PC-3 (cell line): ENCODE results near the gene ARL13B. TPM values are rescaled to one million over a fixed set of nuclear protein-coding genes. Genes with fewer than 3 reads are reported as not detected.

ENCODE experiments used
- ATAC-seq: fragments of 200-7000 bp; cut with Tn5 transposase; 2 replicates; pipeline ENCODE4 v1.9.1; 2020; ENCODE audit warnings: mild to moderate bottlenecking, moderate library complexity
- BruUV-seq: library from RNA; stranded (reverse); fragments of 400-500 nt; replicated peaks from 2 replicates; lab custom pipeline; 2021; lab: Mats Ljungman, UMichigan
- CTCF ChIA-PET: fragments of 300-600 bp; sonication (Branson Sonifier 250); formaldehyde crosslinking; loops from one replicate; lab custom pipeline; 2022; ENCODE audit warnings: antibody characterized with exemption; lab: Charles Lee
- POLR2A ChIA-PET: fragments of 300-600 bp; sonication (Branson Sonifier 250); formaldehyde crosslinking; loops from one replicate; lab custom pipeline; 2022; ENCODE audit warnings: antibody characterized with exemption; ENCODE audit not compliant: unreplicated experiment; lab: Charles Lee
- DNase-seq: peaks from one replicate; pipeline ENCODE4 v3.0.0-alpha.2; 2015
- H2AFZ ChIP-seq: fragments of 300-600 bp; sonication (generic); 2 replicates; pipeline ENCODE4 v1.6.0; 2016; ENCODE audit warnings: antibody characterized with exemption, low read length
- H3F3A ChIP-seq: fragments of 300-600 bp; sonication (generic); one replicate; pipeline ENCODE4 v1.6.0; 2017; ENCODE audit warnings: antibody characterized with exemption, low read length, control low read depth, mild to moderate bottlenecking; ENCODE audit not compliant: unreplicated experiment
- H3K27ac ChIP-seq: fragments of 300-600 bp; sonication (generic); 2 replicates; pipeline ENCODE4 v1.5.1; 2016; ENCODE audit warnings: mild to moderate bottlenecking, low read length
- H3K27me3 ChIP-seq: fragments of 300-600 bp; sonication (generic); 2 replicates; pipeline ENCODE4 v1.6.1; 2016; ENCODE audit warnings: low read length, mixed read lengths
- H3K36me3 ChIP-seq: fragments of 300-600 bp; sonication (generic); 2 replicates; pipeline ENCODE4 v1.6.1; 2016; ENCODE audit warnings: low read depth, mixed run types, low read length, mixed read lengths
- H3K4me1 ChIP-seq: fragments of 300-600 bp; sonication (generic); 2 replicates; pipeline ENCODE4 v1.5.1; 2016; ENCODE audit warnings: low read length; ENCODE audit not compliant: insufficient read depth
- H3K4me2 ChIP-seq: fragments of 300-600 bp; sonication (generic); 2 replicates; pipeline ENCODE4 v1.6.0; 2016; ENCODE audit warnings: low read length
- H3K4me3 ChIP-seq: fragments of 300-600 bp; sonication (generic); 2 replicates; pipeline ENCODE4 v1.5.1; 2016; ENCODE audit warnings: mild to moderate bottlenecking, low read length, mixed read lengths
- H3K79me2 ChIP-seq: fragments of 300-600 bp; sonication (generic); 2 replicates; pipeline ENCODE4 v1.6.1; 2017; ENCODE audit warnings: low read length, mixed read lengths
- H3K9ac ChIP-seq: fragments of 300-600 bp; sonication (generic); 2 replicates; pipeline ENCODE4 v1.6.0; 2016; ENCODE audit warnings: mild to moderate bottlenecking, low read length
- H3K9me2 ChIP-seq: fragments of 300-600 bp; sonication (generic); replicated peaks from 2 replicates; pipeline ENCODE4 v1.6.1; 2016; ENCODE audit warnings: mixed run types, low read length, mixed read lengths
- H3K9me3 ChIP-seq: fragments of 300-600 bp; sonication (generic); 2 replicates; pipeline ENCODE4 v1.6.1; 2016; ENCODE audit warnings: low read length, mixed read lengths
- H4K20me1 ChIP-seq: fragments of 300-600 bp; sonication (generic); 2 replicates; pipeline ENCODE4 v1.6.1; 2016; ENCODE audit warnings: low read length, mixed read lengths
- CTCF ChIP-seq: fragments of 300-600 bp; sonication (generic); conservative IDR thresholded peaks from 2 replicates; pipeline ENCODE4 v1.5.1; 2017; ENCODE audit warnings: antibody characterized with exemption, low read depth, mild to moderate bottlenecking, low read length
- EZH2 ChIP-seq: fragments of 300-600 bp; sonication (generic); IDR thresholded peaks from one replicate; pipeline ENCODE4 v1.6.1; 2017; ENCODE audit warnings: antibody characterized with exemption, mild to moderate bottlenecking, low read length; ENCODE audit not compliant: unreplicated experiment
- EZH2phosphoT487 ChIP-seq: fragments of 300-600 bp; sonication (generic); IDR thresholded peaks from 2 replicates; pipeline ENCODE4 v1.6.1; 2018; ENCODE audit warnings: mild to moderate bottlenecking, antibody characterized with exemption, low read length, borderline replicate concordance
- intact Hi-C: fragments of 100-400 bp; cut with micrococcal nuclease; formaldehyde crosslinking; loops from 2 replicates; pipeline ENCODE4 v1.9.0; 2023
- total RNA-seq: library from RNA; depleted of rRNA; stranded (reverse); fragments of >200 nt; gene quantifications from 2 replicates; pipeline ENCODE4 v1.2.3, GENCODE V29; 2014

The ARL13B gene
- total RNA-seq, 1 experiment from 2014 or later = 10.7 TPM

DNA sequence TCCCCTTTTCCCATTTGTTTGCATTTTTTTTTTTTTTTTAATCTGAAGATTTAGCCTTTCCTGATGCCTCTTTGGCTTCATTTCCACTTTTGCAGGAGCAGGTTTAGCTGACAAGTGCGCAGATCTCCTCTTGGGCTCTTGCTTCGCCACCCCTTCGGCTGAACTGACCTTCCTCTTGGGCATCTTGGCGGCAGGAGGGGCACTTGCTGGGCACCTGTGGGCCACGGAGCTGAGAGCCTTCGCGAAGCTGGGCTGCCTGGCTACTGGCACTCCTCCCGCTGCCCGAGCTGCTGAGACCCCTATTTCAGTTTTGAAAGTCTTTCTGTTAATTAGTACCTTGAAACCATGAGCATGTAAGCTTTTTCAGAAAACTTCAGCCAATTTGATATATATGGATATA, 8.8 kb downstream of the ARL13B start:
- H3K27ac ChIP-seq = no peak overlapping the region
- no peaks in the 10 kb centered on the region for H3K27me3 ChIP-seq
- intact Hi-C loops = no loop called here
- CTCF ChIA-PET = no interaction called here
- no peak overlapping the region for H2AFZ ChIP-seq
- POLR2A ChIA-PET = interaction anchor here (0.6 kb wide), 1 partner anchor 628 kb away, joined by 3 read pairs; no protein-coding TSS in a partner anchor
- peaks cover 9% of the 10 kb centered on the region; the same call in 1 of the 2 replicates for H3K79me2 ChIP-seq
- H3K4me1 ChIP-seq = peaks cover 10% of the 10 kb centered on the region; the same call in 1 of the 2 replicates
- TF ChIP-seq CTCF (no peak), EZH2 (no peak), EZH2phosphoT487 (no peak)
- H3K9ac ChIP-seq = no peak overlapping the region
- H3K4me3 ChIP-seq = no peak overlapping the region
- no TSS peak for BruUV-seq
- ATAC-seq (no peak), DNase-seq (no peak)
- H3K36me3 ChIP-seq = no peaks in the 10 kb centered on the region
- H3K4me2 ChIP-seq = no peak overlapping the region
- H3K9me3 ChIP-seq = no peaks in the 10 kb centered on the region
- H3K9me2 ChIP-seq = no peaks in the 10 kb centered on the region
- no peaks in the 10 kb centered on the region for H3F3A ChIP-seq
- H4K20me1 ChIP-seq = no peaks in the 10 kb centered on the region

GRCh38 chr3:93989241-93989640, 9.3 kb downstream of the ARL13B start:
- no peak for TF ChIP-seq CTCF
- no peak for TF ChIP-seq EZH2phosphoT487
- no peak for TF ChIP-seq EZH2
- DNase-seq (no peak), ATAC-seq (no peak)
- intact Hi-C loops = no loop called here
- H3K9me3 ChIP-seq = no peaks in the 10 kb centered on the region
- H3F3A ChIP-seq = no peaks in the 10 kb centered on the region
- H3K9ac ChIP-seq = no peak overlapping the region
- H3K79me2 ChIP-seq = peaks cover 9% of the 10 kb centered on the region; the same call in 1 of the 2 replicates
- H3K27me3 ChIP-seq = no peaks in the 10 kb centered on the region
- no peak overlapping the region for H3K4me2 ChIP-seq
- H3K4me3 ChIP-seq = no peak overlapping the region
- ChIA-PET POLR2A (interaction anchor here (0.6 kb wide), 1 partner anchor 627 kb away, joined by 3 read pairs; no protein-coding TSS in a partner anchor), CTCF (no interaction called here)
- H3K27ac ChIP-seq = no peak overlapping the region
- H4K20me1 ChIP-seq = no peaks in the 10 kb centered on the region
- H2AFZ ChIP-seq = no peak overlapping the region
- no peaks in the 10 kb centered on the region for H3K36me3 ChIP-seq
- no TSS peak for BruUV-seq
- H3K9me2 ChIP-seq = no peaks in the 10 kb centered on the region
- H3K4me1 ChIP-seq = peaks cover 10% of the 10 kb centered on the region; the same call in 1 of the 2 replicates

- intact Hi-C loops = no loop called here
- POLR2A ChIA-PET = no interaction called here
- Histone ChIP-seq H3K4me1 (peaks cover 10% of the 10 kb centered on the region; the same call in 1 of the 2 replicates), H3K79me2 (no peaks in the 10 kb centered on the region), H3K9ac (no peak overlapping the region), H2AFZ (no peak overlapping the region), H3K27me3 (no peaks in the 10 kb centered on the region), H3K9me2 (no peaks in the 10 kb centered on the region), H3K36me3 (no peaks in the 10 kb centered on the region), H4K20me1 (no peaks in the 10 kb centered on the region), H3K4me3 (no peak overlapping the region), H3K9me3 (no peaks in the 10 kb centered on the region), H3K27ac (no peak overlapping the region), H3K4me2 (no peak overlapping the region), H3F3A (no peaks in the 10 kb centered on the region)
- BruUV-seq = no TSS peak
- TF ChIP-seq EZH2 (no peak), CTCF (no peak), EZH2phosphoT487 (no peak)
- ATAC-seq (no peak), DNase-seq (no peak)
- CTCF ChIA-PET = no interaction called here
Observed at GRCh38 chr3:93991631-93992030, 11.7 kb downstream of the ARL13B start.
